ENCODE measurements around the gene WT1.
A peak's percentile ranks its signal among the peaks of the same experiment; 100 is the strongest.

WT1 gene

GRCh38 chr11:32426192-32426591, 9.1 kb downstream of the WT1 start:
- TF ChIP-seq, protein P1, sequence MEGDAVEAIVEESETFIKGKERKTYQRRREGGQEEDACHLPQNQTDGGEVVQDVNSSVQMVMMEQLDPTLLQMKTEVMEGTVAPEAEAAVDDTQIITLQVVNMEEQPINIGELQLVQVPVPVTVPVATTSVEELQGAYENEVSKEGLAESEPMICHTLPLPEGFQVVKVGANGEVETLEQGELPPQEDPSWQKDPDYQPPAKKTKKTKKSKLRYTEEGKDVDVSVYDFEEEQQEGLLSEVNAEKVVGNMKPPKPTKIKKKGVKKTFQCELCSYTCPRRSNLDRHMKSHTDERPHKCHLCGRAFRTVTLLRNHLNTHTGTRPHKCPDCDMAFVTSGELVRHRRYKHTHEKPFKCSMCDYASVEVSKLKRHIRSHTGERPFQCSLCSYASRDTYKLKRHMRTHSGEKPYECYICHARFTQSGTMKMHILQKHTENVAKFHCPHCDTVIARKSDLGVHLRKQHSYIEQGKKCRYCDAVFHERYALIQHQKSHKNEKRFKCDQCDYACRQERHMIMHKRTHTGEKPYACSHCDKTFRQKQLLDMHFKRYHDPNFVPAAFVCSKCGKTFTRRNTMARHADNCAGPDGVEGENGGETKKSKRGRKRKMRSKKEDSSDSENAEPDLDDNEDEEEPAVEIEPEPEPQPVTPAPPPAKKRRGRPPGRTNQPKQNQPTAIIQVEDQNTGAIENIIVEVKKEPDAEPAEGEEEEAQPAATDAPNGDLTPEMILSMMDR (IDR thresholded peaks at IDR 0.05; ENCODE audit: low read depth, low read length), result no peak
- DNase-seq (ENCODE audit: low read depth, low spot score), result no peak
- H3K4me3 ChIP-seq (ENCODE audit: low read depth, low read length), result no peak overlapping the region
- in situ Hi-C loops (cut with HindIII; ENCODE audit: low sequenced_read_pairs), result no loop called here

- no peak for DNase-seq (ENCODE audit: low read depth, low spot score)
- no peak overlapping the region for H3K4me3 ChIP-seq (ENCODE audit: low read depth, low read length)
- TF ChIP-seq, protein P1 (IDR thresholded peaks at IDR 0.05; ENCODE audit: low read depth, low read length), result no peak
- in situ Hi-C loops (cut with HindIII; ENCODE audit: low sequenced_read_pairs), result no loop called here
Observed at GRCh38 chr11:32425761-32426160, 9.6 kb downstream of the WT1 start.

DNA sequence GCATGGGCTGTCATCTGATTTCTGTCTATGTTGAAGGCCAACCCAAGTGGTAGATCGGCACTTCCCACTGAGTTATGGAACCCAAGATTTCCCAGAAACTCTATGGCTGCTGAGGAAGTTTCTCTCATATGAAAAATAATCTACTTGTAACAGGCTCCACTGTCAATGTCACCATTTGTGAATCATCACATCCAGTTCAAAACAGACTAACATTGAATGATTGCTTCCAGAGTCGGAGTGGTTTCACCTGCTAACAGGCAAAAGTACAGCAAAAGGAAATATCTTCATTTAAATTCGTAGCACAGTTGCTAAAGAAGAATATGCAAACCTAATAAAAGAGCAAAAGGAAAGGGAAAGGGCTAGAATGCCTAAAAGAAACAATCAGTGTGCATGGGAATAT, 12.8 kb downstream of the WT1 start:
- in situ Hi-C loops (cut with HindIII; ENCODE audit: low sequenced_read_pairs), result no loop called here
- TF ChIP-seq, protein P1 (IDR thresholded peaks at IDR 0.05; ENCODE audit: low read depth, low read length), result no peak
- DNase-seq (ENCODE audit: low read depth, low spot score), result no peak
- H3K4me3 ChIP-seq (ENCODE audit: low read depth, low read length), result no peak overlapping the region

DNA sequence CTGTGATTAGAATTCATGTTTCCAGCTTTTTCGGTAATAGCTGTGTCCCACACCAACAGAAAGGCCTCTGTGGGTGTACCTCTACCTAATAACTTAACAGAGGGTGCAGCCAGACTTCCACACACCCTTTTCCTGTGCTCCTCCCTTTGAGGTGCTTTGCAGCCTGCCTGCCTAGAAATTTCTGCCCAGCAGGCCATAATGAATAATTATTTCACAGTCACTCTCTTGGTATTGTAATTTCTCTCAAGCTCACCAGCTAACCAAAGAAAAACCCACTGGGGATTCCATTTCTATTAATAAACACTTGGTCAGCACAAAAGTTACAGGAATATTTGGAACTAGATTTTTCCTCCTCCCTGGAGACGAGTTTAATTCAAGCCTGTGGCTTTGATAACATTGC, 13.3 kb downstream of the WT1 start:
- H3K4me3 ChIP-seq (ENCODE audit: low read depth, low read length), result no peak overlapping the region
- DNase-seq (ENCODE audit: low read depth, low spot score), result peak; percentile 18
- in situ Hi-C loops (cut with HindIII; ENCODE audit: low sequenced_read_pairs), result no loop called here
- TF ChIP-seq, protein P1 (IDR thresholded peaks at IDR 0.05; ENCODE audit: low read depth, low read length), result no peak

GRCh38 chr11:32420937-32421901, 14.1 kb downstream of the WT1 start:
- TF ChIP-seq, protein P1 (IDR thresholded peaks at IDR 0.05; ENCODE audit: low read depth, low read length), result no peak
- H3K4me3 ChIP-seq (ENCODE audit: low read depth, low read length), result no peak overlapping the region
- in situ Hi-C loops (cut with HindIII; ENCODE audit: low sequenced_read_pairs), result no loop called here
- DNase-seq (ENCODE audit: low read depth, low spot score), result no peak

DNA sequence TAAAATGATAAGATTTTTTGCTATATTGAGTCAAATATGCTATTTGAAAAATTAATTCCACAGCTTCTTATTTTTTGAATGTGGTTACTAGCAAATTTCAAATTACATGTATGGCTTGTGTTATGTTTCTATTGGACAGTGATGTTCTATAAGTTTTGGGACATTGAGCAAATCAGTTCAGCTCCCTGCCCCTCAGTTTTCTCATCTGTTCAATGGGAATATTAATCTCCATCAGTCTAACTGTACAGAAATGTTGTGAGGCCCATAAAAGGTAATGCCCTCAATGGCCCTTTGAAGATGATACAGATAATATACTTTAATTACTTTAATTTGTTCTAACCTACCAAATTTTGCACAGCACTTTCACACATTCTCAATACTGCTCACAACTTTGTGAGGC, 15.2 kb downstream of the WT1 start:
- no peak overlapping the region for H3K4me3 ChIP-seq (ENCODE audit: low read depth, low read length)
- TF ChIP-seq, protein P1 (IDR thresholded peaks at IDR 0.05; ENCODE audit: low read depth, low read length), result no peak
- DNase-seq (ENCODE audit: low read depth, low spot score), result no peak
- in situ Hi-C loops (cut with HindIII; ENCODE audit: low sequenced_read_pairs), result no loop called here
